GM23338 (cell line): Measurements from ENCODE around the gene LUC7L2. TPM values are rescaled to one million over a fixed set of nuclear protein-coding genes. Genes with fewer than 3 reads are reported as not detected.

Source experiments
- ATAC-seq: fragments of 200-7000 bp; cut with Tn5 transposase; 3 replicates; pipeline ENCODE4 v1.9.1; 2020
- DNase-seq: peaks from one replicate; pipeline ENCODE4 v3.0.0-alpha.2; 2015; ENCODE audit warnings: low spot score
- H2AFZ ChIP-seq: fragments of 200-600 bp; sonication (generic); 2 replicates; pipeline ENCODE4 v1.8.0; 2016; ENCODE audit warnings: antibody characterized with exemption, mild to moderate bottlenecking, moderate library complexity
- H3F3A ChIP-seq: fragments of 200-600 bp; sonication (generic); replicated peaks from 2 replicates; pipeline ENCODE4 v1.8.0; 2017; ENCODE audit warnings: antibody characterized with exemption, mixed run types, low read depth
- H3K27ac ChIP-seq: fragments of 200-600 bp; sonication (generic); 2 replicates; pipeline ENCODE4 v1.6.1; 2016; ENCODE audit warnings: low read depth
- H3K27me3 ChIP-seq: fragments of 200-600 bp; sonication (generic); 2 replicates; pipeline ENCODE4 v1.8.0; 2016; ENCODE audit warnings: mild to moderate bottlenecking, mixed run types, moderate library complexity; ENCODE audit not compliant: insufficient read depth
- H3K36me3 ChIP-seq: fragments of 200-600 bp; sonication (generic); 2 replicates; pipeline ENCODE4 v1.8.0; 2016; ENCODE audit warnings: mild to moderate bottlenecking; ENCODE audit not compliant: insufficient read depth
- H3K4me1 ChIP-seq: fragments of 200-600 bp; sonication (generic); 2 replicates; pipeline ENCODE4 v1.8.0; 2016; ENCODE audit warnings: mild to moderate bottlenecking, moderate library complexity; ENCODE audit not compliant: insufficient read depth
- H3K4me2 ChIP-seq: fragments of 200-600 bp; sonication (generic); 2 replicates; pipeline ENCODE4 v1.7.1; 2017; ENCODE audit warnings: mixed run types
- H3K4me3 ChIP-seq: fragments of 200-600 bp; sonication (generic); 2 replicates; pipeline ENCODE4 v1.6.1; 2016; ENCODE audit warnings: mixed run types
- H3K79me2 ChIP-seq: fragments of 200-600 bp; sonication (generic); replicated peaks from 2 replicates; pipeline ENCODE4 v1.8.0; 2017; ENCODE audit warnings: mild to moderate bottlenecking; ENCODE audit not compliant: insufficient read depth
- H3K9me2 ChIP-seq: fragments of 200-600 bp; sonication (generic); 2 replicates; pipeline ENCODE4 v1.8.0; 2017; ENCODE audit not compliant: insufficient read depth
- H4K20me1 ChIP-seq: fragments of 200-600 bp; sonication (generic); replicated peaks from 2 replicates; pipeline ENCODE4 v1.8.0; 2017; ENCODE audit warnings: mild to moderate bottlenecking; ENCODE audit not compliant: insufficient read depth
- H3K27ac Mint-ChIP-seq: 2 replicates; pipeline ENCODE4 v1.8.0; 2020; ENCODE audit warnings: inconsistent platforms, mild to moderate bottlenecking, moderate library complexity, mixed read lengths
- H3K27me3 Mint-ChIP-seq: 3 replicates; pipeline ENCODE4 v1.8.0; 2022; ENCODE audit warnings: low read depth, mild to moderate bottlenecking, moderate library complexity, mixed read lengths, inconsistent platforms; ENCODE audit not compliant: insufficient read depth, poor library complexity
- H3K36me3 Mint-ChIP-seq: 3 replicates; pipeline ENCODE4 v1.8.0; 2021; ENCODE audit warnings: low read depth, mild to moderate bottlenecking, inconsistent platforms, moderate library complexity, mixed read lengths
- H3K4me1 Mint-ChIP-seq: 3 replicates; pipeline ENCODE4 v1.8.0; 2020; ENCODE audit warnings: mild to moderate bottlenecking, inconsistent platforms, mixed read lengths
- H3K4me3 Mint-ChIP-seq: 3 replicates; pipeline ENCODE4 v1.8.0; 2021; ENCODE audit warnings: moderate library complexity, mild to moderate bottlenecking, inconsistent platforms, mixed read lengths
- H3K9me3 Mint-ChIP-seq: 3 replicates; pipeline ENCODE4 v1.8.0; 2020; ENCODE audit warnings: moderate library complexity, mild to moderate bottlenecking, inconsistent platforms, mixed read lengths
- CREB1 ChIP-seq: fragments of 250-450 bp; sonication (Bioruptor Pico); IDR thresholded peaks from 2 replicates; pipeline ENCODE4 v1.5.0; 2020; ENCODE audit warnings: low read depth, mild to moderate bottlenecking, moderate library complexity
- CTCF ChIP-seq, 2 experiments: fragments of 200-600 bp in 1 of 2; sonication (generic) in 1 of 2; conservative IDR thresholded peaks; 2 replicates each; pipeline versions ENCODE4 v1.5.1 to v1.6.1; 2016 to 2017; ENCODE audit warnings: antibody characterized with exemption in 2 of 2, low read depth in 2 of 2, mild to moderate bottlenecking in 2 of 2, moderate library complexity in 1 of 2
- EZH2 ChIP-seq: fragments of 200-600 bp; sonication (generic); IDR thresholded peaks from one replicate; pipeline ENCODE4 v1.8.0; 2017; ENCODE audit warnings: antibody characterized with exemption, mild to moderate bottlenecking, low read depth; ENCODE audit not compliant: unreplicated experiment
- EZH2phosphoT487 ChIP-seq: fragments of 200-600 bp; sonication (generic); IDR thresholded peaks from one replicate; pipeline ENCODE4 v1.8.1; 2018; ENCODE audit warnings: antibody characterized with exemption; ENCODE audit not compliant: unreplicated experiment
- JUNB ChIP-seq: IDR thresholded peaks from one replicate; pipeline ENCODE4 v1.6.1; 2016; ENCODE audit warnings: antibody characterized with exemption; ENCODE audit not compliant: unreplicated experiment
- NANOG ChIP-seq: IDR thresholded peaks from 2 replicates; pipeline ENCODE4 v1.6.1; 2016; ENCODE audit warnings: antibody characterized with exemption, borderline replicate concordance
- POLR2AphosphoS5 ChIP-seq: IDR thresholded peaks from 2 replicates; pipeline ENCODE4 v1.6.1; 2016; ENCODE audit warnings: antibody characterized with exemption, low read depth
- REST ChIP-seq: IDR thresholded peaks from one replicate; pipeline ENCODE4 v1.6.1; 2018; ENCODE audit warnings: antibody characterized with exemption; ENCODE audit not compliant: unreplicated experiment
- STAT1 ChIP-seq: IDR thresholded peaks from one replicate; pipeline ENCODE4 v1.6.1; 2016; ENCODE audit warnings: antibody characterized with exemption; ENCODE audit not compliant: unreplicated experiment
- ZNF114 ChIP-seq: fragments of 250-450 bp; sonication (Bioruptor Pico); IDR thresholded peaks from 2 replicates; pipeline ENCODE4 v1.5.0; 2020; ENCODE audit warnings: mild to moderate bottlenecking, moderate library complexity
- ZNF331 ChIP-seq: fragments of 250-450 bp; sonication (Bioruptor Pico); IDR thresholded peaks from 2 replicates; pipeline ENCODE4 v1.5.0; 2020; ENCODE audit warnings: low read depth, mild to moderate bottlenecking, moderate library complexity
- ZNF462 ChIP-seq: fragments of 250-450 bp; sonication (Bioruptor Pico); IDR thresholded peaks from 2 replicates; pipeline ENCODE4 v1.5.0; 2020; ENCODE audit warnings: mild to moderate bottlenecking, moderate library complexity
- polyA plus RNA-seq: library from polyadenylated mRNA; unstranded; fragments of >200 nt; fragmentation: Nextera tagmentation; extraction: Ambion mirVana; gene quantifications from 2 replicates; pipeline ENCODE4 v1.2.1, GENCODE V29; 2016
- total RNA-seq: library from RNA; depleted of rRNA; stranded (reverse); fragments of >200 nt; shearing (Covaris generic); gene quantifications from 2 replicates; pipeline ENCODE4 v1.2.3, GENCODE V29; 2014

Gene LUC7L2
- total and polyA plus RNA-seq, 2 experiments from 2014 or later = 40.3 to 57.3 TPM

- Histone ChIP-seq H3K79me2 (peaks cover 98% of the 10 kb centered on the region), H3K9me2 (no peaks in the 10 kb centered on the region), H4K20me1 (peaks cover 8% of the 10 kb centered on the region), H2AFZ (no peak overlapping the region), H3K27me3 (no peaks in the 10 kb centered on the region), H3K27ac (no peak overlapping the region), H3K4me2 (no peak overlapping the region), H3K4me1 (no peaks in the 10 kb centered on the region), H3K36me3 (peaks cover 16% of the 10 kb centered on the region), H3K4me3 (no peak overlapping the region), H3F3A (no peaks in the 10 kb centered on the region)
- TF ChIP-seq ZNF331 (CRISPR knock-in tag) (no peak), CREB1 (CRISPR knock-in tag) (no peak), POLR2AphosphoS5 (no peak), CTCF (conservative IDR thresholded peaks at IDR 0.05; ENCODE audit: low read depth in 2 of 2) (no peak), STAT1 (no peak), ZNF114 (CRISPR knock-in tag) (no peak), JUNB (no peak), NANOG (no peak), ZNF462 (CRISPR knock-in tag) (no peak), EZH2 (no peak), REST (no peak), EZH2phosphoT487 (no peak)
- Mint-ChIP-seq H3K9me3 (no peaks in the 10 kb centered on the region), H3K27me3 (peaks cover 7% of the 10 kb centered on the region), H3K27ac (no peak overlapping the region), H3K36me3 (peaks cover 69% of the 10 kb centered on the region), H3K4me3 (no peak overlapping the region), H3K4me1 (no peaks in the 10 kb centered on the region)
- no peak for ATAC-seq
- no peak for DNase-seq
Observed at GRCh38 chr7:139389091-139389490, 29.4 kb downstream of the LUC7L2 start.
